Hepatocyte (in vitro differentiated cells): ENCODE results near the gene CCL1.

Experiments
- CTCF ChIP-seq: fragments of 200-600 bp; sonication (generic); IDR thresholded peaks from 2 replicates; pipeline ENCODE4 v1.5.1; 2016; ENCODE audit warnings: antibody characterized with exemption, mild to moderate bottlenecking; ENCODE audit not compliant: poor library complexity
- EZH2 ChIP-seq: fragments of 200-600 bp; sonication (generic); IDR thresholded peaks from 2 replicates; pipeline ENCODE4 v1.6.1; 2016; ENCODE audit warnings: antibody characterized with exemption, mild to moderate bottlenecking, borderline replicate concordance
- EZH2phosphoT487 ChIP-seq: fragments of 200-600 bp; sonication (generic); IDR thresholded peaks from one replicate; pipeline ENCODE4 v1.6.1; 2018; ENCODE audit warnings: antibody characterized with exemption, mild to moderate bottlenecking, low read depth, moderate library complexity; ENCODE audit not compliant: unreplicated experiment, severe bottlenecking

DNA sequence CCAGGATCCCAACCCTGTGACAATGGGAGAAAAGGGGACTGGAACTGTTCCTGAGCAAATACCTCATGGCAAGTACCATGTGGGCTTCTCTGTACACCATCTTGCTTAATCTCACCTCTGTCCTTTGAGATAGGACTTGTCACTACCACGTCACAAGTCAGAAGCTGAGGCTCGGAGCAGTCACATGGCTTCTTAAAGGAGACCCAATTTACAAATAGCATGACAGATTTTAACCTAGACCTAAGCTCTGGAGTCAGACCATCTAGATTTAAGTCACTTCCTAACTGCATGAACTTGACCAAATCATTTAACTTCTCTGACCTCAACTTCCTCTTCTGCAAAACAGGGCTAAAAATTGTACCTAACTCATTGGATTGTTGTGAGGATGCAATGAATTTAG lies 36.0 kb upstream of the CCL1 start:
- no peak for TF ChIP-seq CTCF
- no peak for TF ChIP-seq EZH2phosphoT487
- no peak for TF ChIP-seq EZH2
